ENCODE results near the gene DEPDC4. TPM values are rescaled to one million over a fixed set of nuclear protein-coding genes. Genes with fewer than 3 reads are reported as not detected.
A peak's percentile ranks its signal among the peaks of the same experiment; 100 is the strongest.
"Not testable (repeated sequence)": the region's sequence is repeated elsewhere in the genome, so short reads cannot be mapped to it uniquely, and the experiment has no call there.

The DEPDC4 gene
- total RNA-seq: not detected

GRCh38 chr12:100266835-100267602 lies at the start of gene DEPDC4, which contains the start of gene SCYL2:
TSS of gene DEPDC4 (minus strand) at chr12:100267079. CDS start at chr12:100267076, 3 bp downstream.
TSS of gene SCYL2 (plus strand) at chr12:100267177. CDS start at chr12:100282971, 15,794 bp downstream.
- 1% methylated on average over 56 to 58 of the region's 62 CpGs for WGBS, 2 donors
- peak; percentile 93 to 99 for DNase-seq (ENCODE audit: low spot score in 2 of 2)
- intact Hi-C loops (cut with DNase I; ENCODE audit: low total_unique reads): no loop called here
- H3K4me3 ChIP-seq (ENCODE audit: low read depth, poor library complexity, severe bottlenecking): peak within 1 kb of the TSS; percentile 96
- no peak for TF ChIP-seq POLR2A (IDR thresholded peaks at IDR 0.05)
- TF ChIP-seq, protein P1, sequence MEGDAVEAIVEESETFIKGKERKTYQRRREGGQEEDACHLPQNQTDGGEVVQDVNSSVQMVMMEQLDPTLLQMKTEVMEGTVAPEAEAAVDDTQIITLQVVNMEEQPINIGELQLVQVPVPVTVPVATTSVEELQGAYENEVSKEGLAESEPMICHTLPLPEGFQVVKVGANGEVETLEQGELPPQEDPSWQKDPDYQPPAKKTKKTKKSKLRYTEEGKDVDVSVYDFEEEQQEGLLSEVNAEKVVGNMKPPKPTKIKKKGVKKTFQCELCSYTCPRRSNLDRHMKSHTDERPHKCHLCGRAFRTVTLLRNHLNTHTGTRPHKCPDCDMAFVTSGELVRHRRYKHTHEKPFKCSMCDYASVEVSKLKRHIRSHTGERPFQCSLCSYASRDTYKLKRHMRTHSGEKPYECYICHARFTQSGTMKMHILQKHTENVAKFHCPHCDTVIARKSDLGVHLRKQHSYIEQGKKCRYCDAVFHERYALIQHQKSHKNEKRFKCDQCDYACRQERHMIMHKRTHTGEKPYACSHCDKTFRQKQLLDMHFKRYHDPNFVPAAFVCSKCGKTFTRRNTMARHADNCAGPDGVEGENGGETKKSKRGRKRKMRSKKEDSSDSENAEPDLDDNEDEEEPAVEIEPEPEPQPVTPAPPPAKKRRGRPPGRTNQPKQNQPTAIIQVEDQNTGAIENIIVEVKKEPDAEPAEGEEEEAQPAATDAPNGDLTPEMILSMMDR (IDR thresholded peaks at IDR 0.05): no peak

GRCh38 chr12:100311317-100311716 lies 44.4 kb upstream of the DEPDC4 start:
- WGBS, 2 donors: 84 to 92% methylated on average over 1 of the region's 1 CpG
- intact Hi-C loops (cut with DNase I; ENCODE audit: low total_unique reads): no loop called here
- TF ChIP-seq, protein P1 (IDR thresholded peaks at IDR 0.05): no peak
- no peak for TF ChIP-seq POLR2A (IDR thresholded peaks at IDR 0.05)
- no peak overlapping the region for H3K4me3 ChIP-seq (ENCODE audit: low read depth, poor library complexity, severe bottlenecking)
- no peak for DNase-seq (ENCODE audit: low spot score in 2 of 2)

GRCh38 chr12:100308138-100308537 lies 41.3 kb upstream of the DEPDC4 start:
- H3K4me3 ChIP-seq (ENCODE audit: low read depth, poor library complexity, severe bottlenecking); DNase-seq (ENCODE audit: low spot score in 2 of 2); intact Hi-C loops (cut with DNase I; ENCODE audit: low total_unique reads): not testable (repeated sequence)
- WGBS, 2 donors: 91 to 96% methylated on average over 5 of the region's 5 CpGs

DNA sequence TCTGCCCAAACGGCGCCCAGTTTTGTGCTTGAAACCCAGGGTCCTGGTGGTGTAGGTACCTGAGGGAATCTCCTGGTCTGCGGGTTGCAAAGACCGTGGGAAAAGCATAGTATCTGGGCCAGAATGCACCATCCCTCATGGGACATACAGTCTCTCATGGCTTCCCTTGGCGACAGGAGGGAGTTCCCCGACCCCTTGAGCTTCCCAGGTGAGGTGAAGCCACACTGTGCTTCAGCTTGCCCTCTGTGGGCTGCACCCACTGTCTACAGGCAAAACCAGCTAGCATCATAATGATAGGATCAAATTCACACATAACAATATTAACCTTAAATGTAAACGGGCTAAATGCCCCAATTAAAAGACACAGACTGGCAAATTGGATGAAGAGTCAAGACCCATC lies 37.5 kb upstream of the DEPDC4 start:
- H3K4me3 ChIP-seq (ENCODE audit: low read depth, poor library complexity, severe bottlenecking); DNase-seq (ENCODE audit: low spot score in 2 of 2); intact Hi-C loops (cut with DNase I; ENCODE audit: low total_unique reads): not testable (repeated sequence)
- WGBS, 2 donors: 98 to 99% methylated on average over 7 of the region's 7 CpGs

GRCh38 chr12:100303831-100304230 lies 37.0 kb upstream of the DEPDC4 start:
- no peak for DNase-seq (ENCODE audit: low spot score in 2 of 2)
- no peak overlapping the region for H3K4me3 ChIP-seq (ENCODE audit: low read depth, poor library complexity, severe bottlenecking)
- TF ChIP-seq POLR2A (IDR thresholded peaks at IDR 0.05): no peak
- TF ChIP-seq, protein P1 (IDR thresholded peaks at IDR 0.05): no peak
- intact Hi-C loops (cut with DNase I; ENCODE audit: low total_unique reads): no loop called here
- 96 to 100% methylated on average over 4 of the region's 4 CpGs for WGBS, 2 donors

DNA sequence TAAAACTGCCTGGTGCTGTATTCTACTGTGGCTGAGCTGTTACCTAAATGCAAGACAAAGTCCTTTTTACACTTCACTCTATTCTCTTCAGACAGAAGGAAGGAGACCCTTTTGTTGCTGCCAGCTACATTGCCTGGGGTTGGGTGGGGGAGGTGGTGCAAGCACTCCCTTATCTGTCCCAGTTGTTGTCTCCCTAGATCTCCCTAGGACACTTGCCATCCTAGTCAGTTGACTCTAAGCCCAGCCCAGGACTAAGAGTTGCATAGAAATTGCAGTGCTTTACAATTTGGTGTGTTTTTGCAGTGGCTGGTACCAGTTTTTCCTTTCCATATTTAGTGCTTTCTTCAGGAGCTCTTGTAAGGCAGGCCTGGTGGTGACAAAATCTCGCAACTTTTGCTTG lies 35.2 kb upstream of the DEPDC4 start:
- no peak for DNase-seq (ENCODE audit: low spot score in 2 of 2)
- intact Hi-C loops (cut with DNase I; ENCODE audit: low total_unique reads): no loop called here
- WGBS, 2 donors: 100% methylated on average over 1 of the region's 1 CpG

More for the DNA sequence above, 35.2 kb upstream of the DEPDC4 start:
- no peak overlapping the region for H3K4me3 ChIP-seq (ENCODE audit: low read depth, poor library complexity, severe bottlenecking)
- TF ChIP-seq, protein P1 (IDR thresholded peaks at IDR 0.05): no peak
- no peak for TF ChIP-seq POLR2A (IDR thresholded peaks at IDR 0.05)
